Smooth muscle cell (in vitro differentiated cells): ENCODE measurements around the gene TP73. TPM values are rescaled to one million over a fixed set of nuclear protein-coding genes. Genes with fewer than 3 reads are reported as not detected.

Experiments used
- DNase-seq: peaks from one replicate; lab custom pipeline; 2025; ENCODE audit not compliant: unreplicated experiment; lab: John Stamatoyannopoulos, UW
- H2AFZ ChIP-seq: fragments of 200-600 bp; sonication (generic); 2 replicates; pipeline ENCODE4 v1.6.0; 2016; ENCODE audit warnings: antibody characterized with exemption, low read depth, mild to moderate bottlenecking
- H3F3A ChIP-seq: fragments of 200-600 bp; sonication (generic); 2 replicates; pipeline ENCODE4 v1.6.0; 2017; ENCODE audit warnings: antibody characterized with exemption, low read depth
- H3K27ac ChIP-seq: fragments of 200-600 bp; sonication (generic); 2 replicates; pipeline ENCODE4 v1.5.1; 2016; ENCODE audit warnings: low read depth, mild to moderate bottlenecking
- H3K27me3 ChIP-seq: fragments of 200-600 bp; sonication (generic); 2 replicates; pipeline ENCODE4 v1.6.1; 2016; ENCODE audit warnings: low read depth, mild to moderate bottlenecking
- H3K36me3 ChIP-seq: fragments of 200-600 bp; sonication (generic); 2 replicates; pipeline ENCODE4 v1.5.1; 2016; ENCODE audit warnings: low read depth
- H3K4me1 ChIP-seq: fragments of 200-600 bp; sonication (generic); 2 replicates; pipeline ENCODE4 v1.5.1; 2016; ENCODE audit warnings: low read depth
- H3K4me2 ChIP-seq: fragments of 200-600 bp; sonication (generic); 2 replicates; pipeline ENCODE4 v1.6.0; 2016; ENCODE audit warnings: mild to moderate bottlenecking
- H3K4me3 ChIP-seq: fragments of 200-600 bp; sonication (generic); 2 replicates; pipeline ENCODE4 v1.5.1; 2016; ENCODE audit warnings: mild to moderate bottlenecking
- H3K79me2 ChIP-seq: fragments of 200-600 bp; sonication (generic); 2 replicates; pipeline ENCODE4 v1.6.0; 2016; ENCODE audit warnings: low read depth, mild to moderate bottlenecking
- H3K9ac ChIP-seq: fragments of 200-600 bp; sonication (generic); 2 replicates; pipeline ENCODE4 v1.6.0; 2016; ENCODE audit warnings: low read depth
- H3K9me3 ChIP-seq: fragments of 200-600 bp; sonication (generic); replicated peaks from 2 replicates; pipeline ENCODE4 v1.5.1; 2016; ENCODE audit warnings: low read depth
- H4K20me1 ChIP-seq: fragments of 200-600 bp; sonication (generic); 2 replicates; pipeline ENCODE4 v1.6.0; 2016; ENCODE audit warnings: low read depth
- WGBS: methylation state at CpG from one replicate; pipeline ENCODE4 v1.1.7; 2016; ENCODE audit warnings: low lambda C conversion rate; 5-methylcytosine and 5-hydroxymethylcytosine counted together
- polyA plus RNA-seq: library from polyadenylated mRNA; unstranded; fragments of >200 nt; fragmentation: Nextera tagmentation; extraction: Ambion mirVana; gene quantifications from 2 replicates; pipeline ENCODE4 v1.2.1, GENCODE V29; 2016
- total RNA-seq: library from RNA; depleted of rRNA; stranded (reverse); fragments of >200 nt; gene quantifications from 2 replicates; pipeline ENCODE4 v1.2.3, GENCODE V29; 2014
- TF ChIP-seq, protein P1 (sequence below): fragments of 200-600 bp; sonication (generic); IDR thresholded peaks from 2 replicates; pipeline ENCODE4 v1.5.1; 2017; ENCODE audit warnings: borderline replicate concordance, mild to moderate bottlenecking, antibody characterized with exemption; ENCODE audit not compliant: insufficient read depth, poor library complexity, severe bottlenecking

Gene TP73
- total and polyA plus RNA-seq, 2 experiments from 2014 or later, result 0.22 TPM; not detected in 1

DNA sequence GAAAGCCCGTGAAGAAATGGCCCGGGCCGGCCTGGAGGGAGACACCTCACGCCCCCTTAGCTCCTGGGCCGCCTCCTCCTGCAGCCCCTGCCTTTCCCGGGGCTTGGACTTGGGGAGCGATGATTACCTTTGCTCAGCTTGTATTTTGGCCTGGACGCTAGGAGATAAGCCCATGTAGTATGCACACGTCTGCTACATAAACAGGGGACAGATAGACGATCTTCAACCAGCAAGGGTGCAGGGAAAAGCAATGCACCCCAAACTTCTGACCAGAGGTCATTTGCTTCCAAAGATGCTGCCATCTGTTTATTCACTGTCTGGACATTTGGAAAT, 936 bp downstream of the TP73 start:
- TF ChIP-seq, protein P1, sequence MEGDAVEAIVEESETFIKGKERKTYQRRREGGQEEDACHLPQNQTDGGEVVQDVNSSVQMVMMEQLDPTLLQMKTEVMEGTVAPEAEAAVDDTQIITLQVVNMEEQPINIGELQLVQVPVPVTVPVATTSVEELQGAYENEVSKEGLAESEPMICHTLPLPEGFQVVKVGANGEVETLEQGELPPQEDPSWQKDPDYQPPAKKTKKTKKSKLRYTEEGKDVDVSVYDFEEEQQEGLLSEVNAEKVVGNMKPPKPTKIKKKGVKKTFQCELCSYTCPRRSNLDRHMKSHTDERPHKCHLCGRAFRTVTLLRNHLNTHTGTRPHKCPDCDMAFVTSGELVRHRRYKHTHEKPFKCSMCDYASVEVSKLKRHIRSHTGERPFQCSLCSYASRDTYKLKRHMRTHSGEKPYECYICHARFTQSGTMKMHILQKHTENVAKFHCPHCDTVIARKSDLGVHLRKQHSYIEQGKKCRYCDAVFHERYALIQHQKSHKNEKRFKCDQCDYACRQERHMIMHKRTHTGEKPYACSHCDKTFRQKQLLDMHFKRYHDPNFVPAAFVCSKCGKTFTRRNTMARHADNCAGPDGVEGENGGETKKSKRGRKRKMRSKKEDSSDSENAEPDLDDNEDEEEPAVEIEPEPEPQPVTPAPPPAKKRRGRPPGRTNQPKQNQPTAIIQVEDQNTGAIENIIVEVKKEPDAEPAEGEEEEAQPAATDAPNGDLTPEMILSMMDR, result no peak
- Histone ChIP-seq H3K27me3 (peaks cover 73% of the 10 kb centered on the region), H3K36me3 (no peaks in the 10 kb centered on the region), H3K27ac (no peak overlapping the region), H3F3A (no peaks in the 10 kb centered on the region), H3K4me3 (no peak overlapping the region), H3K79me2 (no peaks in the 10 kb centered on the region), H3K4me1 (peaks cover 6% of the 10 kb centered on the region), H4K20me1 (no peaks in the 10 kb centered on the region), H3K9me3 (no peaks in the 10 kb centered on the region), H2AFZ (no peak overlapping the region), H3K9ac (no peak overlapping the region), H3K4me2 (no peak overlapping the region)
- no peak for DNase-seq
- WGBS, result 33% methylated on average over 10 of the region's 10 CpGs

DNA sequence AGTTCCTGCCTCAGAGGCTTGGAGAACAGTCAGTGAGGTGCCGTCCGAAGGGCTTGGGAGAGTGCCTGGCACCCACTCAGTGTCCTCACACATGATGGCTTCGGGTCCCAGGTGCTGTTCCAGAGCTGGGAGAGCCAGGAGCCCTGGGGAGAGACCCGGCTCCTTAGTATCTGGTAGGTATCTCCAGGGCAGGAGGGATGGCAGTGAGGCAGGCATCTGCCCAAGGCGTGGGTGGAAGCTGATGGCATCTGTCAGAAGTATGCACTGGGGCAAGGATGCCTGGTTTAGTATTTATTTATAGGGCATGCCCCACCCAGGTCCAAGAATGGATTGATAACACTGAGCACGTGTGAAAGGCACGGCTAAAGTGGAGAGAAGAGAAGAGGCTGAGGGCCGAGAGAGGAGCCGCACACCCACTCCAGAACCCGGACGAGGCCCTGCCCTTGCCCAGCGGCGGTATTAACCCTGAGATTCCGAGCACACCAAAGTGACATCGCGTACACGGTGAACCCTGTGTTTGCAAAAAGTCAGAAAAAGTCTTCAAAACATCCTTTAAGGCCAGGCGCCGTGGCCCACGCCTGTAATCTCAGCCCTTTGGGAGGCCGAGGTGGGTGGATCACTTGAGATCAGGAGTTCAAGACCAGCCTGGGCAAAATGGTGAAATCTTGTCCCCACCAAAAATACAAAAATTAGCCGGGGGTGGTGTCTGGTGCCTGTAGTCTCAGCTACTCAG, 2.4 kb downstream of the TP73 start:
- H2AFZ ChIP-seq, result no peak overlapping the region

DNA sequence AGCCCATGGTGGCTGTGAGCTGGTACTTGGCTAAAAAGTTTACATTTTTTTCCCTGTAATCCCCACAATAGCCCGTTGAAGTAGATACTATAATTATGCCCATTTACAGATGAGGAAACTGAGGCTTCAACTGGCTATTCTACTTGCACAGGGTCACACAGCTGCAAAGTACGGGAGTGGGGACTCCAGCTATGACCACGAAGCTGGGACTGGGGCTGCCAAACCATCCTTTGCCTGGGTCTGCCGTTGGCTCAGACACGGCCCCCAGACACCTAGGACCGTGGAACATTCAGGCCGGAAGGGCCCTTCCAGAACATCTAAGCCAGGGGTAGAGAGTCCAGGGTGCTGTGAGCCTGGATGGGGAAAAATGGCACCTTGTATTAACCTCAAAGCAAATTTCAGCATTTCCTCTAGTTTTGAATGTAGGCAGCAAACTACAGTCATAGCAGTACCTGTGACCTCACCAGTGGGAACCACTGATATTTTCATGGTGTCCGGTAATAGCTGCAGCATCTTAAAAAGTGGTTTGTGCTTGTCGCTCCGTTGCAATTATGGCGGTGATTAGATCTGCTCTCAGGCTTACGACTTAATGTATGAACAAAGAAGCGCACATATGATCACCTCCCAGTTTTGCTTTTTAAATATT, 4.3 kb downstream of the TP73 start:
- TF ChIP-seq, protein P1, result no peak
- Histone ChIP-seq H3F3A (no peaks in the 10 kb centered on the region), H3K4me3 (no peak overlapping the region), H3K27me3 (peaks cover 65% of the 10 kb centered on the region), H3K36me3 (no peaks in the 10 kb centered on the region), H3K9me3 (no peaks in the 10 kb centered on the region), H2AFZ (no peak overlapping the region), H3K27ac (no peak overlapping the region), H3K4me1 (no peaks in the 10 kb centered on the region), H3K9ac (no peak overlapping the region), H3K79me2 (no peaks in the 10 kb centered on the region), H3K4me2 (no peak overlapping the region), H4K20me1 (no peaks in the 10 kb centered on the region)
- WGBS, result 86% methylated on average over 13 of the region's 13 CpGs
- no peak for DNase-seq

More for the DNA sequence above, 2.4 kb downstream of the TP73 start:
- Histone ChIP-seq H3K27me3 (peaks cover 73% of the 10 kb centered on the region), H4K20me1 (no peaks in the 10 kb centered on the region), H3K9me3 (no peaks in the 10 kb centered on the region), H3K4me3 (no peak overlapping the region), H3K27ac (no peak overlapping the region), H3F3A (no peaks in the 10 kb centered on the region), H3K4me1 (peaks cover 6% of the 10 kb centered on the region), H3K9ac (no peak overlapping the region), H3K36me3 (no peaks in the 10 kb centered on the region), H3K4me2 (no peak overlapping the region), H3K79me2 (no peaks in the 10 kb centered on the region)
- no peak for DNase-seq
- WGBS, result 92% methylated on average over 22 of the region's 22 CpGs
- TF ChIP-seq, protein P1, result no peak
